ENCODE data around the gene TGIF2. TPM values are rescaled to one million over a fixed set of nuclear protein-coding genes. Genes with fewer than 3 reads are reported as not detected.

The TGIF2 gene
- total and polyA plus RNA-seq, 2 of the 8 experiments (the other 6 are each of a cell fraction or from before 2014, with no cell fraction given) = 49.7 to 76.7 TPM

DNA sequence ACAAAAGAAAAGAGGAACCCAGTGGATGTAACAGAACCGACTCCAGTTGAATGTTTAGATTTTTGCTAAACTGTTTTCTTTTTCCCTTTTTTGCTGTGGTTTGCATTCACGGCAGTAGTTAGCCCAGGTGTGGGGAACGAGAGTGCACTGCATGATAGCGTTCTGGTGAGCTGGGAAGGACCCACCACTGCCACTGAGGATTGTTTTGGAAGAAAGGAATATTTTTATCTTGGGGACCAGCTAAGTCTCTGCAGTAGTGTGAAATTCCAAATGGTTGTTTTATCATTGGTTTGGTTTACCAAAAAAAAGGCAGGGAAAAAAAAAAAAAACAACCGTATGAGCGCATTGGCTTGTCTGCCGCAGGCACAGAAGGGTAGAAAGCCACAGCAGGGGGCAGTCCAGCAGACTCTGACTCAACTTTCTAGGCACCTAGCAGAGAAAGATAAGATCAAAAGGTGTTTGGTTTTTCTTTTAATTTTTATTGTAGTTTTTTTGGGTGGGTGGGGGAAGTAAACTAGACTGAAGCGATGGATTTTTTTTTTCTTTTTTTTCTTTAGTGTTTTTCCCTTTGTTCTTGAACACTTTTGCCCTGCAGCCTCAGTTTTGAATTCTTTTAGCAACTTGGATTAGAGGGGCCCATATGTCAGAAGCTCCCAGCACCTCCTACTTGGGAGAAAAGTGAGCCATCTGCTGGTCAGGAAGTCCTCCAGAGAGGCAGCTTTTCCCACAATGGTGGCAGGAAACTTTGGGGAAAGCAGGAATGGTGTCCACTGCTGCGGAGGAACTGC lies 18.7 kb downstream of the TGIF2 start:
- no peak overlapping the region for H2BK120ac ChIP-seq (replicated peaks; ENCODE audit: low read depth, low read length)
- H2BK20ac ChIP-seq (ENCODE audit: low read length) = no peak overlapping the region
- no peak overlapping the region for H3K18ac ChIP-seq (ENCODE audit: extremely low read depth, low read length)
- peaks cover 9 to 29% (median 22%) of the 10 kb centered on the region in 4 experiments; a peak in 6 of 8 replicates for H3K36me3 ChIP-seq (ENCODE audit: control insufficient read depth in 2 of 4, insufficient read depth in 4 of 4, low read length in 3 of 4)
- H3K23me2 ChIP-seq (ENCODE audit: low read depth, low read length) = no peaks in the 10 kb centered on the region
- H3K4me1 ChIP-seq (replicated peaks in 1 of 4; ENCODE audit: control insufficient read depth in 3 of 4, insufficient read depth in 4 of 4, low read length in 3 of 4) = peaks cover 0 to 8% (median 2%) of the 10 kb centered on the region in 4 experiments; a peak in 5 of 7 replicates
- no peak overlapping the region for H3K23ac ChIP-seq (ENCODE audit: insufficient read length)
- H3K79me2 ChIP-seq (ENCODE audit: control insufficient read depth in 1 of 2, insufficient read depth in 2 of 2, low read length in 2 of 2) = peaks cover 0 to 5% of the 10 kb centered on the region in 2 experiments; a peak in 1 of 4 replicates
- peaks cover under 1% of the 10 kb centered on the region in 2 experiments; a peak in 1 of 4 replicates for H3K9me3 ChIP-seq (ENCODE audit: insufficient read depth in 2 of 2, low read depth in 1 of 2, low read length in 1 of 2)
- ChIA-PET POLR2A (ENCODE audit: partially characterized antibody) (interaction anchor here (0.6 to 26.6 kb wide), 12 partner anchors 9 to 355 kb away, joined by 3 to 388 read pairs (median 3); partner anchors contain the start of genes RAB5IF and TGIF2), CTCF (ENCODE audit: partially characterized antibody) (interaction anchor here (0.7 to 14.2 kb wide), 17 partner anchors 8 to 141 kb away, joined by 3 to 202 read pairs (median 4); partner anchors contain the start of genes RAB5IF and TGIF2)
- H4K20me1 ChIP-seq (replicated peaks in 1 of 2; ENCODE audit: control insufficient read depth in 1 of 2, insufficient read depth in 2 of 2, low read length in 2 of 2) = no peaks in the 10 kb centered on the region
- DNase-seq (ENCODE audit: low read depth in 1 of 2, low spot score in 2 of 2) = no peak
- no peak overlapping the region for H4K5ac ChIP-seq (ENCODE audit: insufficient read length, low read depth, low read length)
- no peak overlapping the region for H3K56ac ChIP-seq (replicated peaks; ENCODE audit: insufficient read length, low read depth, low read length)
- no peak overlapping the region for H2BK15ac ChIP-seq (ENCODE audit: low read length)
- no peaks in the 10 kb centered on the region for H3K27me3 ChIP-seq (replicated peaks in 1 of 4; ENCODE audit: control insufficient read depth in 3 of 4, extremely low read depth in 1 of 4, insufficient read depth in 3 of 4, low read length in 3 of 4)
- H3K14ac ChIP-seq (ENCODE audit: insufficient read length) = no peak overlapping the region
- no peak overlapping the region for H3K4ac ChIP-seq (replicated peaks; ENCODE audit: insufficient read length, low read depth, low read length)
- H4K8ac ChIP-seq (ENCODE audit: extremely low read depth, insufficient read depth, low read length) = no peak overlapping the region
- peaks cover 7% of the 10 kb centered on the region for H3K79me1 ChIP-seq (ENCODE audit: low read depth, low read length)
- H2BK12ac ChIP-seq (ENCODE audit: low read depth, low read length) = no peak overlapping the region
- H3K4me2 ChIP-seq (ENCODE audit: insufficient read depth in 1 of 2, low read depth in 2 of 2, low read length in 2 of 2) = no peak overlapping the region
- H3K9ac ChIP-seq (replicated peaks in 1 of 4; ENCODE audit: extremely low read depth in 1 of 4, low read depth in 3 of 4, low read length in 3 of 4) = no peak overlapping the region
- no peak overlapping the region for H2BK5ac ChIP-seq (ENCODE audit: low read depth, low read length)
- H3K27ac ChIP-seq (ENCODE audit: low read depth, low read length) = no peak overlapping the region
- WGBS, 2 experiments (ENCODE audit: extremely low coverage in 1 of 2, insufficient coverage in 1 of 2, insufficient read length in 1 of 2, insufficient replicate concordance in 2 of 2, low coverage in 1 of 2, low lambda C conversion rate in 2 of 2, missing lambda C conversion rate in 1 of 2) = 88% methylated on average over 9 of the region's 9 CpGs; no CpG with 5 or more reads in 1 of the 2 experiments
- no peak overlapping the region for H2AK5ac ChIP-seq (ENCODE audit: low read depth, low read length)
- no peak overlapping the region for H3K4me3 ChIP-seq (ENCODE audit: extremely low read depth in 1 of 4, insufficient read depth in 2 of 4, low read depth in 3 of 4, low read length in 4 of 4)
- no peak for FAIRE-seq
- no peak overlapping the region for H4K91ac ChIP-seq (replicated peaks; ENCODE audit: insufficient read length, low read length)
- no peak overlapping the region for H2AFZ ChIP-seq (ENCODE audit: low read length)
- TF ChIP-seq NRF1 (IDR thresholded peaks at IDR 0.05; ENCODE audit: low read depth, low read length) (no peak), RAD21 (IDR thresholded peaks at IDR 0.05 in 1 of 2, conservative IDR thresholded peaks at IDR 0.05 in 1 of 2; ENCODE audit: low read depth in 2 of 2, low read length in 2 of 2) (peak; percentile 51 to 65), TEAD4 (IDR thresholded peaks at IDR 0.05; ENCODE audit: low read depth, low read length) (no peak), KDM1A (IDR thresholded peaks at IDR 0.05; ENCODE audit: borderline replicate concordance, low read length) (no peak), RBBP5 (IDR thresholded peaks at IDR 0.05; ENCODE audit: borderline replicate concordance, low read depth, low read length) (no peak), YY1 (IDR thresholded peaks at IDR 0.05; ENCODE audit: low read depth, low read length) (peak; percentile 80), JUND (IDR thresholded peaks at IDR 0.05; ENCODE audit: low read length) (no peak), BACH1 (IDR thresholded peaks at IDR 0.05; ENCODE audit: low read length) (no peak)
- TF ChIP-seq, protein P1, sequence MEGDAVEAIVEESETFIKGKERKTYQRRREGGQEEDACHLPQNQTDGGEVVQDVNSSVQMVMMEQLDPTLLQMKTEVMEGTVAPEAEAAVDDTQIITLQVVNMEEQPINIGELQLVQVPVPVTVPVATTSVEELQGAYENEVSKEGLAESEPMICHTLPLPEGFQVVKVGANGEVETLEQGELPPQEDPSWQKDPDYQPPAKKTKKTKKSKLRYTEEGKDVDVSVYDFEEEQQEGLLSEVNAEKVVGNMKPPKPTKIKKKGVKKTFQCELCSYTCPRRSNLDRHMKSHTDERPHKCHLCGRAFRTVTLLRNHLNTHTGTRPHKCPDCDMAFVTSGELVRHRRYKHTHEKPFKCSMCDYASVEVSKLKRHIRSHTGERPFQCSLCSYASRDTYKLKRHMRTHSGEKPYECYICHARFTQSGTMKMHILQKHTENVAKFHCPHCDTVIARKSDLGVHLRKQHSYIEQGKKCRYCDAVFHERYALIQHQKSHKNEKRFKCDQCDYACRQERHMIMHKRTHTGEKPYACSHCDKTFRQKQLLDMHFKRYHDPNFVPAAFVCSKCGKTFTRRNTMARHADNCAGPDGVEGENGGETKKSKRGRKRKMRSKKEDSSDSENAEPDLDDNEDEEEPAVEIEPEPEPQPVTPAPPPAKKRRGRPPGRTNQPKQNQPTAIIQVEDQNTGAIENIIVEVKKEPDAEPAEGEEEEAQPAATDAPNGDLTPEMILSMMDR (IDR thresholded peaks at IDR 0.05; ENCODE audit: control extremely low read depth in 1 of 3, insufficient read depth in 1 of 3, low read depth in 1 of 3, low read length in 3 of 3) = peak; percentile 49 to 65 (median 58)
